H9 (cell line): ENCODE data around the gene TMA16. TPM values are rescaled to one million over a fixed set of nuclear protein-coding genes. Genes with fewer than 3 reads are reported as not detected.

Source experiments
- DNase-seq: peaks from one replicate; pipeline ENCODE4 v3.0.0-alpha.2; 2017
- H2AFZ ChIP-seq: one replicate; pipeline ENCODE4 v1.6.1; 2013; ENCODE audit warnings: mild to moderate bottlenecking, low read length, control low read depth, moderate library complexity
- H2AK5ac ChIP-seq: 2 replicates; pipeline ENCODE4 v1.6.1; 2013; ENCODE audit warnings: low read length, control low read depth, mixed read lengths; ENCODE audit not compliant: insufficient read length
- H2BK120ac ChIP-seq: one replicate; pipeline ENCODE4 v1.6.1; 2013; ENCODE audit warnings: low read depth, mild to moderate bottlenecking, low read length, control low read depth, inconsistent platforms; ENCODE audit not compliant: poor library complexity, severe bottlenecking
- H2BK12ac ChIP-seq: 2 replicates; pipeline ENCODE4 v1.6.1; 2013; ENCODE audit warnings: low read length, control low read depth, mixed read lengths, low read depth; ENCODE audit not compliant: insufficient read length
- H2BK15ac ChIP-seq: 2 replicates; pipeline ENCODE4 v1.6.1; 2013; ENCODE audit warnings: low read depth, low read length, control low read depth
- H2BK20ac ChIP-seq: one replicate; pipeline ENCODE4 v1.6.1; 2013; ENCODE audit warnings: low read depth, mild to moderate bottlenecking, low read length, control low read depth, inconsistent platforms; ENCODE audit not compliant: poor library complexity, severe bottlenecking
- H2BK5ac ChIP-seq: 2 replicates; pipeline ENCODE4 v1.6.1; 2013; ENCODE audit warnings: low read length, control low read depth, mixed read lengths; ENCODE audit not compliant: insufficient read length
- H3K14ac ChIP-seq: 2 replicates; pipeline ENCODE4 v1.6.1; 2013; ENCODE audit warnings: low read length, control low read depth; ENCODE audit not compliant: insufficient read depth
- H3K18ac ChIP-seq: 2 replicates; pipeline ENCODE4 v1.6.1; 2013; ENCODE audit warnings: low read depth, mild to moderate bottlenecking, mixed read lengths, low read length, control low read depth; ENCODE audit not compliant: insufficient read length
- H3K23ac ChIP-seq: 2 replicates; pipeline ENCODE4 v1.6.1; 2013; ENCODE audit warnings: low read length, control low read depth, mixed read lengths, low read depth; ENCODE audit not compliant: insufficient read length
- H3K23me2 ChIP-seq: 2 replicates; pipeline ENCODE4 v1.6.1; 2013; ENCODE audit warnings: low read depth, mild to moderate bottlenecking, mixed read lengths, low read length, control low read depth; ENCODE audit not compliant: insufficient read length, poor library complexity, severe bottlenecking
- H3K27ac ChIP-seq: 2 replicates; pipeline ENCODE4 v1.5.1; 2013; ENCODE audit warnings: low read length, control low read depth, mixed read lengths, low read depth; ENCODE audit not compliant: insufficient read length
- H3K27me3 ChIP-seq: 2 replicates; pipeline ENCODE4 v1.6.1; 2013; ENCODE audit warnings: low read length, control low read depth, inconsistent platforms; ENCODE audit not compliant: insufficient read depth
- H3K4ac ChIP-seq: 2 replicates; pipeline ENCODE4 v1.6.1; 2013; ENCODE audit warnings: low read depth, mild to moderate bottlenecking, control low read depth, inconsistent platforms, low read length, moderate library complexity
- H3K4me1 ChIP-seq: 2 replicates; pipeline ENCODE4 v1.6.1; 2013; ENCODE audit warnings: low read length, control low read depth, inconsistent platforms; ENCODE audit not compliant: insufficient read depth
- H3K4me2 ChIP-seq: 2 replicates; pipeline ENCODE4 v1.6.1; 2013; ENCODE audit warnings: low read length, control low read depth, mixed read lengths; ENCODE audit not compliant: insufficient read length, insufficient read depth
- H3K56ac ChIP-seq: 2 replicates; pipeline ENCODE4 v1.6.1; 2013; ENCODE audit warnings: low read depth, mild to moderate bottlenecking, mixed read lengths, low read length, control low read depth; ENCODE audit not compliant: insufficient read length
- H3K79me1 ChIP-seq: 2 replicates; pipeline ENCODE4 v1.6.1; 2013; ENCODE audit warnings: low read depth, mild to moderate bottlenecking, moderate library complexity, low read length, control low read depth, inconsistent platforms; ENCODE audit not compliant: insufficient read depth, poor library complexity, severe bottlenecking
- H3K79me2 ChIP-seq: 2 replicates; pipeline ENCODE4 v1.6.1; 2013; ENCODE audit warnings: low read length, control low read depth, inconsistent platforms; ENCODE audit not compliant: insufficient read depth
- H3K9ac ChIP-seq: 2 replicates; pipeline ENCODE4 v1.6.1; 2013; ENCODE audit warnings: low read length, control low read depth, mixed read lengths; ENCODE audit not compliant: insufficient read length; ENCODE audit errors: extremely low read depth
- H3K9me3 ChIP-seq: one replicate; pipeline ENCODE4 v1.6.1; 2013; ENCODE audit warnings: low read depth, low read length, inconsistent platforms; ENCODE audit not compliant: control insufficient read depth
- H3T11ph ChIP-seq: one replicate; pipeline ENCODE4 v1.6.1; 2013; ENCODE audit warnings: mild to moderate bottlenecking, low read length, control low read depth, inconsistent platforms
- H4K20me1 ChIP-seq: one replicate; pipeline ENCODE4 v1.6.1; 2013; ENCODE audit not compliant: control insufficient read depth, insufficient read length, insufficient read depth
- H4K5ac ChIP-seq: 2 replicates; pipeline ENCODE4 v1.6.1; 2013; ENCODE audit warnings: low read depth, mild to moderate bottlenecking, mixed read lengths, low read length, control low read depth; ENCODE audit not compliant: insufficient read length
- H4K8ac ChIP-seq: replicated peaks from 2 replicates; pipeline ENCODE4 v1.6.1; 2013; ENCODE audit warnings: low read length, control low read depth, mixed read lengths, low read depth; ENCODE audit not compliant: insufficient read length
- H4K91ac ChIP-seq: 2 replicates; pipeline ENCODE4 v1.6.1; 2013; ENCODE audit warnings: low read depth, mild to moderate bottlenecking, moderate library complexity, mixed read lengths, low read length, control low read depth; ENCODE audit not compliant: insufficient read length
- H3K27ac Mint-ChIP-seq, 3 experiments: 2 replicates in 2 of 3; 3 replicates in 1 of 3; pipeline ENCODE4 v1.8.0; 2020 to 2021; ENCODE audit warnings: mixed read lengths in 3 of 3, mild to moderate bottlenecking in 1 of 3, moderate library complexity in 1 of 3
- H3K27me3 Mint-ChIP-seq: 2 replicates; pipeline ENCODE4 v1.8.0; 2021; ENCODE audit warnings: low read depth, mild to moderate bottlenecking, moderate library complexity, mixed read lengths
- H3K36me3 Mint-ChIP-seq, 3 experiments: 2 replicates in 2 of 3; 3 replicates in 1 of 3; pipeline ENCODE4 v1.8.0; 2020 to 2021; ENCODE audit warnings: low read depth in 3 of 3, mixed read lengths in 3 of 3; ENCODE audit not compliant: insufficient read depth in 1 of 3
- H3K4me1 Mint-ChIP-seq, 2 experiments: 2 replicates each; pipeline ENCODE4 v1.8.0; 2020; ENCODE audit warnings: mixed read lengths in 2 of 2
- H3K4me3 Mint-ChIP-seq, 2 experiments: 2 replicates in 1 of 2; 3 replicates in 1 of 2; pipeline ENCODE4 v1.8.0; 2020 to 2021; ENCODE audit warnings: mild to moderate bottlenecking in 2 of 2, mixed read lengths in 2 of 2, moderate library complexity in 1 of 2
- H3K9me3 Mint-ChIP-seq, 2 experiments: 2 replicates in 1 of 2; 3 replicates in 1 of 2; pipeline ENCODE4 v1.8.0; 2020; ENCODE audit warnings: mild to moderate bottlenecking in 2 of 2, mixed read lengths in 2 of 2, moderate library complexity in 1 of 2
- CTCF ChIP-seq: fragments of 200-600 bp; sonication (generic); conservative IDR thresholded peaks from 3 replicates; pipeline ENCODE4 v1.8.0; 2021; ENCODE audit warnings: antibody characterized with exemption, mild to moderate bottlenecking
- WGBS: extraction: QIAGEN DNeasy Blood & Tissue Kit; methylation state at CpG from one replicate; pipeline ENCODE4 v1.1.7; 2013; ENCODE audit warnings: missing lambda C conversion rate, low lambda C conversion rate, mixed read lengths; ENCODE audit not compliant: insufficient read length; ENCODE audit errors: extremely low coverage; 5-methylcytosine and 5-hydroxymethylcytosine counted together
- total RNA-seq: library from RNA; stranded (reverse); gene quantifications from 2 replicates; pipeline ENCODE4 v1.2.1, GENCODE V29; 2021

The TMA16 gene
- total RNA-seq, 1 experiment from 2014 or later, result 61.3 TPM

DNA sequence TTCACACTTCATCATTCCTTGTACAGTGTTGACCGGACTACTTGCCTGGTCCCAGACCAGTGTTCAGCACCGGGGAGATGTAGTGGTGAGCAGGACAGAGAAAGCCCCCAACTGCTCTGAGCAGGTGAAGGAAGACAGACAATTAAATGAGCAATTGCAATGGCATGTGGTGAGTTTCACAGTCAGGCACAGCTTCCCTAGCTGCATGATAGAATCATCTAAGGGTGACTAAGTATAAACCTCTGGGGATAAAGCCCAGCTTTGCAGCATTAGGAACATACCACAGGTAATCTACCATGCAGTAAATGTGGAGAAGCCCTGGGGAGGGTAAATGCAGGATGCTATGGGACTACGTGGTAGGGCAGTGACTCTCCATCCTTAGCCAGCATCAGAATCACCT is 47.8 kb downstream of the TMA16 start:
- H3K14ac ChIP-seq, result no peak overlapping the region
- H4K5ac ChIP-seq, result no peak overlapping the region
- no peak overlapping the region for H2AFZ ChIP-seq
- H3K79me1 ChIP-seq, result no peaks in the 10 kb centered on the region
- no peaks in the 10 kb centered on the region for H3K79me2 ChIP-seq
- Mint-ChIP-seq H3K27ac (peak overlapping the region in 1 of 3 experiments; percentile 42; a peak in 1 of 7 replicates), H3K4me3 (no peak overlapping the region), H3K27me3 (no peaks in the 10 kb centered on the region), H3K36me3 (no peaks in the 10 kb centered on the region), H3K4me1 (peaks cover 7% of the 10 kb centered on the region in 2 experiments), H3K9me3 (no peaks in the 10 kb centered on the region)
- no peak overlapping the region for H2BK5ac ChIP-seq
- no peaks in the 10 kb centered on the region for H3K23me2 ChIP-seq
- H3K27ac ChIP-seq, result no peak overlapping the region
- no peak overlapping the region for H4K8ac ChIP-seq
- H3K4me2 ChIP-seq, result no peak overlapping the region
- no peaks in the 10 kb centered on the region for H4K20me1 ChIP-seq
- no peak overlapping the region for H3T11ph ChIP-seq
- H2BK20ac ChIP-seq, result no peak overlapping the region
- H3K9me3 ChIP-seq, result no peaks in the 10 kb centered on the region
- H3K23ac ChIP-seq, result no peak overlapping the region
- H4K91ac ChIP-seq, result no peak overlapping the region
- H3K56ac ChIP-seq, result no peak overlapping the region
- H2BK12ac ChIP-seq, result no peak overlapping the region
- no peak overlapping the region for H3K18ac ChIP-seq
- DNase-seq, result no peak
- no peak overlapping the region for H2BK120ac ChIP-seq
- TF ChIP-seq CTCF, result no peak
- H3K4me1 ChIP-seq, result no peaks in the 10 kb centered on the region
- H2BK15ac ChIP-seq, result no peak overlapping the region
- no peak overlapping the region for H2AK5ac ChIP-seq
- H3K4ac ChIP-seq, result no peak overlapping the region
- no peak overlapping the region for H3K9ac ChIP-seq
- no CpG with 5 or more reads among the region's 3 CpGs for WGBS
- H3K27me3 ChIP-seq, result no peaks in the 10 kb centered on the region
